ENCODE data around the gene TULP1. TPM values are rescaled to one million over a fixed set of nuclear protein-coding genes. Genes with fewer than 3 reads are reported as not detected.
A peak's percentile ranks its signal among the peaks of the same experiment; 100 is the strongest.

The TULP1 gene
- total and polyA plus RNA-seq, 2 of the 13 experiments (the other 11 are each of a cell fraction or from before 2014, with no cell fraction given), result not detected

GRCh38 chr6:35496036-35496840 is 16.5 kb downstream of the TULP1 start (continued):
- TF ChIP-seq ZNF20 (CRISPR knock-in tag; IDR thresholded peaks at IDR 0.05) (no peak), ZFP82 (CRISPR knock-in tag; IDR thresholded peaks at IDR 0.05; ENCODE audit: borderline replicate concordance) (0 out of 2 replicates have a peak, but pooled peaks have one; percentile 69), DPF2 (CRISPR knock-in tag; IDR thresholded peaks at IDR 0.05; ENCODE audit: borderline replicate concordance, low read depth) (no peak), RXRA (CRISPR knock-in tag; IDR thresholded peaks at IDR 0.05) (peak; percentile 11; the same call in 1 of the 2 replicates), HMG20B (CRISPR knock-in tag; conservative IDR thresholded peaks at IDR 0.05) (no peak), ZNF572 (CRISPR knock-in tag; IDR thresholded peaks at IDR 0.05) (no peak), XRCC5 (optimal IDR thresholded peaks at IDR 0.05; ENCODE audit: low read length) (peak; percentile 17), PHF8 (CRISPR knock-in tag; IDR thresholded peaks at IDR 0.05) (peak; percentile 89), ZNF879 (CRISPR knock-in tag; IDR thresholded peaks at IDR 0.05) (peak; percentile 73; the same call in 1 of the 2 replicates), KLF16 (CRISPR knock-in tag; IDR thresholded peaks at IDR 0.05) (no peak), ZNF225 (CRISPR knock-in tag; IDR thresholded peaks at IDR 0.05) (peak; percentile 40; the same call in 1 of the 2 replicates), NR2F6 (IDR thresholded peaks at IDR 0.05) (no peak), NR2F6 (CRISPR knock-in tag; IDR thresholded peaks at IDR 0.05) (no peak), KDM2A (CRISPR knock-in tag; IDR thresholded peaks at IDR 0.05; ENCODE audit: borderline replicate concordance, low read depth) (peak; percentile 31; the same call in 1 of the 2 replicates), NCOA1 (CRISPR knock-in tag; IDR thresholded peaks at IDR 0.05) (peak; percentile 30; the same call in 1 of the 2 replicates), HDAC1 (CRISPR knock-in tag; IDR thresholded peaks at IDR 0.05) (peak; percentile 81), JUNB (CRISPR knock-in tag; IDR thresholded peaks at IDR 0.05; ENCODE audit: borderline replicate concordance) (no peak)
- TF ChIP-seq, protein P1, sequence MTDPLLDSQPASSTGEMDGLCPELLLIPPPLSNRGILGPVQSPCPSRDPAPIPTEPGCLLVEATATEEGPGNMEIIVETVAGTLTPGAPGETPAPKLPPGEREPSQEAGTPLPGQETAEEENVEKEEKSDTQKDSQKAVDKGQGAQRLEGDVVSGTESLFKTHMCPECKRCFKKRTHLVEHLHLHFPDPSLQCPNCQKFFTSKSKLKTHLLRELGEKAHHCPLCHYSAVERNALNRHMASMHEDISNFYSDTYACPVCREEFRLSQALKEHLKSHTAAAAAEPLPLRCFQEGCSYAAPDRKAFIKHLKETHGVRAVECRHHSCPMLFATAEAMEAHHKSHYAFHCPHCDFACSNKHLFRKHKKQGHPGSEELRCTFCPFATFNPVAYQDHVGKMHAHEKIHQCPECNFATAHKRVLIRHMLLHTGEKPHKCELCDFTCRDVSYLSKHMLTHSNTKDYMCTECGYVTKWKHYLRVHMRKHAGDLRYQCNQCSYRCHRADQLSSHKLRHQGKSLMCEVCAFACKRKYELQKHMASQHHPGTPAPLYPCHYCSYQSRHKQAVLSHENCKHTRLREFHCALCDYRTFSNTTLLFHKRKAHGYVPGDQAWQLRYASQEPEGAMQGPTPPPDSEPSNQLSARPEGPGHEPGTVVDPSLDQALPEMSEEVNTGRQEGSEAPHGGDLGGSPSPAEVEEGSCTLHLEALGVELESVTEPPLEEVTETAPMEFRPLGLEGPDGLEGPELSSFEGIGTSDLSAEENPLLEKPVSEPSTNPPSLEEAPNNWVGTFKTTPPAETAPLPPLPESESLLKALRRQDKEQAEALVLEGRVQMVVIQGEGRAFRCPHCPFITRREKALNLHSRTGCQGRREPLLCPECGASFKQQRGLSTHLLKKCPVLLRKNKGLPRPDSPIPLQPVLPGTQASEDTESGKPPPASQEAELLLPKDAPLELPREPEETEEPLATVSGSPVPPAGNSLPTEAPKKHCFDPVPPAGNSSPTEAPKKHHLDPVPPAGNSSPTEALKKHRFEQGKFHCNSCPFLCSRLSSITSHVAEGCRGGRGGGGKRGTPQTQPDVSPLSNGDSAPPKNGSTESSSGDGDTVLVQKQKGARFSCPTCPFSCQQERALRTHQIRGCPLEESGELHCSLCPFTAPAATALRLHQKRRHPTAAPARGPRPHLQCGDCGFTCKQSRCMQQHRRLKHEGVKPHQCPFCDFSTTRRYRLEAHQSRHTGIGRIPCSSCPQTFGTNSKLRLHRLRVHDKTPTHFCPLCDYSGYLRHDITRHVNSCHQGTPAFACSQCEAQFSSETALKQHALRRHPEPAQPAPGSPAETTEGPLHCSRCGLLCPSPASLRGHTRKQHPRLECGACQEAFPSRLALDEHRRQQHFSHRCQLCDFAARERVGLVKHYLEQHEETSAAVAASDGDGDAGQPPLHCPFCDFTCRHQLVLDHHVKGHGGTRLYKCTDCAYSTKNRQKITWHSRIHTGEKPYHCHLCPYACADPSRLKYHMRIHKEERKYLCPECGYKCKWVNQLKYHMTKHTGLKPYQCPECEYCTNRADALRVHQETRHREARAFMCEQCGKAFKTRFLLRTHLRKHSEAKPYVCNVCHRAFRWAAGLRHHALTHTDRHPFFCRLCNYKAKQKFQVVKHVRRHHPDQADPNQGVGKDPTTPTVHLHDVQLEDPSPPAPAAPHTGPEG (CRISPR knock-in tag; IDR thresholded peaks at IDR 0.05), result peak; percentile 86
- TF ChIP-seq, protein P2, sequence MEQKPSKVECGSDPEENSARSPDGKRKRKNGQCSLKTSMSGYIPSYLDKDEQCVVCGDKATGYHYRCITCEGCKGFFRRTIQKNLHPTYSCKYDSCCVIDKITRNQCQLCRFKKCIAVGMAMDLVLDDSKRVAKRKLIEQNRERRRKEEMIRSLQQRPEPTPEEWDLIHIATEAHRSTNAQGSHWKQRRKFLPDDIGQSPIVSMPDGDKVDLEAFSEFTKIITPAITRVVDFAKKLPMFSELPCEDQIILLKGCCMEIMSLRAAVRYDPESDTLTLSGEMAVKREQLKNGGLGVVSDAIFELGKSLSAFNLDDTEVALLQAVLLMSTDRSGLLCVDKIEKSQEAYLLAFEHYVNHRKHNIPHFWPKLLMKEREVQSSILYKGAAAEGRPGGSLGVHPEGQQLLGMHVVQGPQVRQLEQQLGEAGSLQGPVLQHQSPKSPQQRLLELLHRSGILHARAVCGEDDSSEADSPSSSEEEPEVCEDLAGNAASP (CRISPR knock-in tag; IDR thresholded peaks at IDR 0.05; ENCODE audit: borderline replicate concordance), result no peak
- TF ChIP-seq, protein P3, sequence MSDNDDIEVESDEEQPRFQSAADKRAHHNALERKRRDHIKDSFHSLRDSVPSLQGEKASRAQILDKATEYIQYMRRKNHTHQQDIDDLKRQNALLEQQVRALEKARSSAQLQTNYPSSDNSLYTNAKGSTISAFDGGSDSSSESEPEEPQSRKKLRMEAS (IDR thresholded peaks at IDR 0.05), result peak; percentile 68
- TF ChIP-seq, protein P4, sequence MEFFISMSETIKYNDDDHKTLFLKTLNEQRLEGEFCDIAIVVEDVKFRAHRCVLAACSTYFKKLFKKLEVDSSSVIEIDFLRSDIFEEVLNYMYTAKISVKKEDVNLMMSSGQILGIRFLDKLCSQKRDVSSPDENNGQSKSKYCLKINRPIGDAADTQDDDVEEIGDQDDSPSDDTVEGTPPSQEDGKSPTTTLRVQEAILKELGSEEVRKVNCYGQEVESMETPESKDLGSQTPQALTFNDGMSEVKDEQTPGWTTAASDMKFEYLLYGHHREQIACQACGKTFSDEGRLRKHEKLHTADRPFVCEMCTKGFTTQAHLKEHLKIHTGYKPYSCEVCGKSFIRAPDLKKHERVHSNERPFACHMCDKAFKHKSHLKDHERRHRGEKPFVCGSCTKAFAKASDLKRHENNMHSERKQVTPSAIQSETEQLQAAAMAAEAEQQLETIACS (CRISPR knock-in tag; IDR thresholded peaks at IDR 0.05), result peak; percentile 76
